A549 (cell line): ENCODE data around the gene METTL25B.

Experiments used
- PHF8 ChIP-seq: fragments of 200-600 bp; sonication (generic); IDR thresholded peaks from 2 replicates; pipeline ENCODE4 v1.6.1; 2016; ENCODE audit warnings: low read depth, mild to moderate bottlenecking, antibody characterized with exemption, moderate library complexity, borderline replicate concordance
- TP53 ChIP-seq: fragments of 250-450 bp; sonication (Bioruptor Pico); IDR thresholded peaks from 2 replicates; pipeline ENCODE4 v1.5.0; 2021; ENCODE audit warnings: mild to moderate bottlenecking, moderate library complexity

GRCh38 chr1:156775799-156776198, 47.5 kb downstream of the METTL25B start:
- TF ChIP-seq PHF8 (no peak), TP53 (CRISPR knock-in tag) (no peak)
